ENCODE data around the gene FBLN2. TPM values are rescaled to one million over a fixed set of nuclear protein-coding genes. Genes with fewer than 3 reads are reported as not detected.

The FBLN2 gene
- polyA plus RNA-seq, 1 donor (not counting 4 experiments of a cell fraction or from before 2014, with no cell fraction given) = 0.72 TPM

GRCh38 chr3:13626396-13626795 lies 77.5 kb downstream of the FBLN2 start:
- FAIRE-seq = no peak
- no peaks in the 10 kb centered on the region for H3K36me3 ChIP-seq (ENCODE audit: control insufficient read depth in 2 of 2, extremely low read depth in 1 of 2, insufficient read depth in 2 of 2, low read length in 2 of 2)
- no peaks in the 10 kb centered on the region for H3K27me3 ChIP-seq (ENCODE audit: control insufficient read depth, extremely low read depth, insufficient read depth, low read length)
- H3K79me2 ChIP-seq (ENCODE audit: control insufficient read depth, insufficient read depth, low read length) = no peaks in the 10 kb centered on the region
- no peak overlapping the region for H3K27ac ChIP-seq (ENCODE audit: control insufficient read depth, insufficient read depth, low read length)
- H3K4me3 ChIP-seq (ENCODE audit: control insufficient read depth in 2 of 3, extremely low read depth in 1 of 3, insufficient read depth in 2 of 3, low read depth in 1 of 3, low read length in 3 of 3) = no peak overlapping the region
- no peak for TF ChIP-seq CTCF (optimal IDR thresholded peaks at IDR 0.05 in 1 of 3, IDR thresholded peaks at IDR 0.05 in 1 of 3, conservative IDR thresholded peaks at IDR 0.05 in 1 of 3; ENCODE audit: extremely low read depth in 1 of 3, insufficient read depth in 2 of 3, low read length in 3 of 3)
- H3K9me3 ChIP-seq (ENCODE audit: control insufficient read depth, low read depth, low read length) = no peaks in the 10 kb centered on the region
- peaks cover 22% of the 10 kb centered on the region for H3K4me1 ChIP-seq (ENCODE audit: control insufficient read depth, extremely low read depth, insufficient read depth, low read length)
- no peak overlapping the region for H3K9ac ChIP-seq (ENCODE audit: control insufficient read depth, extremely low read depth, insufficient read depth, low read length)
- H2AFZ ChIP-seq (ENCODE audit: control insufficient read depth, low read length) = no peak overlapping the region
- H3K4me2 ChIP-seq (ENCODE audit: control insufficient read depth, extremely low read depth, insufficient read depth, low read depth, low read length) = no peak overlapping the region
- H3K9me1 ChIP-seq (ENCODE audit: control insufficient read depth, extremely low read depth, insufficient read depth, low read length) = no peaks in the 10 kb centered on the region
- dilution Hi-C loops (cut with MboI; ENCODE audit: extremely low pct_ligation_motif_present, low sequenced_read_pairs) = no loop called here
- no peak for DNase-seq (ENCODE audit: low read depth, low spot score)
- no peaks in the 10 kb centered on the region for H4K20me1 ChIP-seq (ENCODE audit: control insufficient read depth, extremely low read depth, insufficient read depth, low read length)

GRCh38 chr3:13626915-13627460 lies 78.1 kb downstream of the FBLN2 start:
- TF ChIP-seq CTCF (optimal IDR thresholded peaks at IDR 0.05 in 1 of 3, IDR thresholded peaks at IDR 0.05 in 1 of 3, conservative IDR thresholded peaks at IDR 0.05 in 1 of 3; ENCODE audit: extremely low read depth in 1 of 3, insufficient read depth in 2 of 3, low read length in 3 of 3) = no peak
- no peak for TF ChIP-seq EZH2 (IDR thresholded peaks at IDR 0.05; ENCODE audit: low read length)
- dilution Hi-C loops (cut with MboI; ENCODE audit: extremely low pct_ligation_motif_present, low sequenced_read_pairs) = no loop called here

More at GRCh38 chr3:13626915-13627460, 78.1 kb downstream of the FBLN2 start:
- Histone ChIP-seq H3K9me3 (ENCODE audit: control insufficient read depth, low read depth, low read length) (no peaks in the 10 kb centered on the region), H3K79me2 (ENCODE audit: control insufficient read depth, insufficient read depth, low read length) (no peaks in the 10 kb centered on the region), H4K20me1 (ENCODE audit: control insufficient read depth, extremely low read depth, insufficient read depth, low read length) (no peaks in the 10 kb centered on the region), H3K4me2 (ENCODE audit: control insufficient read depth, extremely low read depth, insufficient read depth, low read depth, low read length) (no peak overlapping the region), H3K27me3 (ENCODE audit: control insufficient read depth, extremely low read depth, insufficient read depth, low read length) (no peaks in the 10 kb centered on the region), H3K27ac (ENCODE audit: control insufficient read depth, insufficient read depth, low read length) (no peak overlapping the region), H3K9ac (ENCODE audit: control insufficient read depth, extremely low read depth, insufficient read depth, low read length) (no peak overlapping the region), H3K9me1 (ENCODE audit: control insufficient read depth, extremely low read depth, insufficient read depth, low read length) (no peaks in the 10 kb centered on the region), H3K4me1 (ENCODE audit: control insufficient read depth, extremely low read depth, insufficient read depth, low read length) (peaks cover 21% of the 10 kb centered on the region), H3K4me3 (ENCODE audit: control insufficient read depth in 2 of 3, extremely low read depth in 1 of 3, insufficient read depth in 2 of 3, low read depth in 1 of 3, low read length in 3 of 3) (no peak overlapping the region), H2AFZ (ENCODE audit: control insufficient read depth, low read length) (no peak overlapping the region), H3K36me3 (ENCODE audit: control insufficient read depth in 2 of 2, extremely low read depth in 1 of 2, insufficient read depth in 2 of 2, low read length in 2 of 2) (no peaks in the 10 kb centered on the region)
- FAIRE-seq (no peak), DNase-seq (ENCODE audit: low read depth, low spot score) (no peak)

Measured in keratinocyte (primary cell).